Activated CD8-positive, alpha-beta memory T cell treated with anti-CD3 and anti-CD28 coated beads, Interleukin-2, amount 50 U/mL, for 1 hour (primary cell): ENCODE measurements around the gene TMEM233.
"Not testable (repeated sequence)": the region's sequence is repeated elsewhere in the genome, so short reads cannot be mapped to it uniquely, and the experiment has no call there.

Experiments used
- DNase-seq: peaks from one replicate; pipeline ENCODE4 v3.0.0-alpha.2; 2020; ENCODE audit errors: extremely low read depth

TMEM233 gene

DNA sequence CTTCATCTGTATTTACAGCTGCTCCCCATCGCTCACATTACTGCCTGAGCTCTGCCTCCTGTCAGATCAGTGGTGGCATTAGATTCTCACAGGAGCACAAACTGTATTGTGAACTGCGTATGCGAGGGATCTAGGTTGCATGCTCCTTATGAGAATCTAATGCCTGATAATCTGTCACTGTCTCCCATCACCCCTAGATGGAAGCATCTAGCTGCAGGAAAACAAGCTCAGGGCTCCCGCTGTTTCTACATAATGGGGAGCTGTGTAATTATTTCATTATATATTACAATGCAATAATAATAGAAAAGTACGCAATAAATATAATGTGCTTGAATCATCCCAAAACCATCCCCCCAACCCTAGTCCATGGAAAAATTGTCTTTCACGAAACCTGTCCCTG, 64.6 kb downstream of the TMEM233 start:
- DNase-seq: not testable (repeated sequence)

DNA sequence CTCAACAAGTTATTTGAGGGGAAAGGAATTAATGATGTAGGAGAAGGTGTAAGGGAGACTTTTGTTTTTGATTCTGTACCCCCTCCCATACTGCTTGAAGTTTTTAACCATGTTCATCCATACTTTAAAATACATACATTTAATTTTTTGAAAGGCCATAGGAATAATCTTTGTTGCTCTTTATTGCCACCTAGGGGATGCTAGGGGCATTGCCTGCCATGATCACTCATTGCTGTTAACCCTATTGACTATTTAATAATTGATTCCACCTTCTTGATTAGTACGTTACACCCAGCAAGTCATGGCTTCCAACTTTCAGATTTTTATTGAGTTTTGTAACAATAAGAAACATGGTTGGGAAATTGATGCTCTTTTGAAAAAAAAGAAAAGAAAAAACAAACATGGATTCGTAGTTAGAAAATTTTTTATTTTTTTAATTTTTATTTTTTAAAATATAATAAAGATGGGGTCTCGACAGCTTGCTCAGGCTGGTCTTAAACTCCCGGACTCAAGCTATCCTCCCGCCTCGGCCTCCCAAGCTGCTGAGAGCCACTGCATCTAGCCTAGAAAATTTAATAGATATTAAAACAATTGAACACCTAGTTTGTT, 65.8 kb downstream of the TMEM233 start:
- no peak for DNase-seq

DNA sequence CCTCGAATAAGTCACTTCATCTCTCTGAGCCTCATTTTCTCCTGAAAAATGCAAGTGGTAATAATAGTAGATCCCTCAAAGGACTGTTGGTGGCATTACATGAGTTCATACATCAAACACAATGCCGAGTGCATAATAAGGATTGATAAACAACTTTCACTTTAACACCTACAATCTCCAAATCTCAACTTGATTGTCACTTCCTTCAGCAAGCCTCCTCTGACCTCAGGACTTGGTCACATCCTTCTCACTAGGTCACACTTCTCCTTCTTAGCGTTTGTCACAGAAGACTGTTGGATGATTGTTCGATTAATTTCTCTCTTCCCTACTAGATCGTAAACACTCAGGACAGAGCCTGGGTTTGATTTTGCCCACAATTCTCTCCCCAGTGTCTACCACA, 66.5 kb downstream of the TMEM233 start:
- DNase-seq: no peak

DNA sequence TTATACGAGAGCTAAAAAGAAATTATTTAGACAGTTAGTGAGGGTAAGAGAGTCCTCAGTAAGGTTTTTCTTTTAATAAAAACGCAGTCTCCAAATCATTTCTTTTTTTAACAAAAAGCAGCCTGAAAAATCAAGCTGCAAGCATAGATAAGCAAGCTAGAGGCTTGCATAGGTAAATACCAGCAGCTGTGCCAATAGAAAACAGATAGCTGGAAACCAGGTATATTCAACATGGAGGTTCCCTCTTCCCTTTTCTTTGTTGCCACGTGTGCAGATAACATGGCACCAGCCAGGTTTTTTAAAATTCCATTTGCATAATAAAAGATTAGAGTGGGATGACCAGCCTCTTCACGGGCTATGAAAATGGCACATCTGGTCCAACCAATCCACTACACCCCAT, 68.3 kb downstream of the TMEM233 start:
- DNase-seq: no peak

DNA sequence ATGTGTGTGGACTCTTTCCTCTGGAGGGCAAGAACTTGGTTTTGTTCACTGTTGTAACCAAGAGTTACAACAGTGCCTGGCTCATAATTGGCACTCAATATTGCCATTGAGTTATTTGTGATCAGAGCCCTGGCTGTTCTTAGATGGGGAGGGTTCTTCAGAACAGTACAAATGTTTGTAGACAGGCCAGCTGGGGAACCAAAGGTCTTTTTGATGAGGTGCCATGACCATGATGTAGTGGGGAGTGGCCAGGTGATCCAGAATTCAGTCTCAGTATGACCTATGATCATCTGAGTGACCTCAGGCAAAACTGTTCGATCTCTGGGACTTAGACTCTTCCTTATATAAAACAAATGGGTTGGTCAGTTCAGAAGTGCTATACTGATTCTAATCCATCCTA, 71.1 kb downstream of the TMEM233 start:
- no peak for DNase-seq

DNA sequence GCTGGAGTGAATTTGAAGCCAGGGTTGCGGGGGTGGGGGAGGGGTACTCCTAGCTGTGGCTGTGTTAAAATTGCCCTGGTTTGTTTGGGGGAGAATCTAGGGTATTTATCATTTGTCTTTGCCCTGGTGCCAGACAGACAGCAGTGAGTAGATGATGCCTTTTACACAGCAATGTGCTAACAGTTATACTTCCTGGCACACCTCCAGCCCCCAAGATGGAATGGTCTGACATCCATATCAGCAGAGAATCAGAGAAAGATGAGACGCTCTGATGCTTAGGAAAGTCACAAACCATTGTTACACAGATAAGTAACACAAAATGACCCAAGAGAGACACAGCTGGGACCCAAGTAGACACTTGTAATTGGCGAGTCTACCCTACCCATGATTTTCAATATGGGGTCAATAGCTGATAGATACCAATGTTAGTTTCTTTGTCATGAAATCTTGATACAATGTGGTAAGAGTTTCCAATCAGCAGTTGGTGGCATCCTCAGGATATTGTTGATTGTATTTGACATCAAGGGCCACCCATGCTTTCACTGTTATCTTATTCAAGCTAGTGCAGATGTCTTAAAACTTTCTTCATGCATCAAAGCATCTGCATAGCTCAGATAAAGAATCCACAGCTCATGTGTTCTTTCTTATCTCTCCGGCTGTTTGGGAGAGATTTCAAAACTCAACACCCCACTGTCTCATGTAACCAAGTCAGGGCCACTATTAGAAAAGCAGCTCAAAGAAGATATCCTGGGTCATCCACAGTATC, 71.8 kb downstream of the TMEM233 start:
- no peak for DNase-seq

DNA sequence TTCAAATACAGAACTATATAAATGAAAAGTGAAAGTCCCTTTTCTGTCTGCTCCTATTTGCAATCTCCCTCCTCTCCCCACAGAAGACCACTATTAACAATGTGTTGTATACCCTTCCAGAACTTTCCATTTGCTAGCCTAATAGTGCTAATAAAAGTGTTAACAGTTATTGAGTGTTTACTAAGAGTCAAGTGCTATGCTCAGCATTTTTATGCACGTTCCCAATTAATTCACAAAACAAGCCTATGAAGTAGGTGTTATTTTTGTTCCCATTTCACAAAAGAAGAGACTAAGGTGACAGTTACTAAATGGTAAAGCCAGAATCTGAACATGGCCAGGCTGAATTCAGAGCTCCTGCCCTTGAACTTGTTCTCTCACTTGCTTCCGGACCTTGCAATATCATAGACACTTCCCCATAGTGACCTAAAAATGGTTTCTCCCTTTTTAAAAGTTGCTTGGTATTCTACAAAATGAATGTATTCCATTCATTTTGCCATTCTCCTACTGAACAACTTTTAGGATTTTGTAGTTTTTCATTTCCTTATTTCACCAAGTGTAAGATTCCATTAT, 72.7 kb downstream of the TMEM233 start:
- DNase-seq: no peak

DNA sequence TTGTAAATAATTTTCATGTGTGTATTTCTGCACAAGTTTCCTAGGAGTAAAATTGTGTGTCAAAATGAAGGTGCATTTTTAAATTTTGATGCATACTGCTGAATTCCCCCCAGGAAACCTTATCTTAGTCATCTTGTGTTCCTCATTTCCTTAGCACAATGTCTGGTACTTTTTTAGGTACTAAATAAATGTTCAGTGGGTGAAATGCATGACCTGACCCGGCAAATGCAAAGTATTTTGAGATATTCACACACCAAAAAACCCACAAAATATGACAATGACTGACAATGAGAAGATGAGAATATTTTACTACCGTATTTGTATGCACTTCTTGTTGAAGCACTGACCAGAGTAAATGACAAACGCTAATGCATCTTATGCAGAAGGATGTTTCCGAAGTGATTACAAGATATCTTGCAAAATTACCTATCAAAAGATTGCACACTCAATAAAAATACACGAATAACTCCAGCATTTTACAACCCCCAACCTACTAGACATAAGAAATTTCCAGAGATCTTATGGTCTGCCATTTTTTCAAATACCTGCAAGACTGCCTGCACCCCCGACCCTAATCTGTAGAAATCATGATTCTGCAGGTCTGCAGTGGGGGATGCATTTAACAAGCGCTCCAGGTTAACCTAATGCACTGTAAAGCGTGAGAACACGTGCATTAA, 73.5 kb downstream of the TMEM233 start:
- DNase-seq: no peak

DNA sequence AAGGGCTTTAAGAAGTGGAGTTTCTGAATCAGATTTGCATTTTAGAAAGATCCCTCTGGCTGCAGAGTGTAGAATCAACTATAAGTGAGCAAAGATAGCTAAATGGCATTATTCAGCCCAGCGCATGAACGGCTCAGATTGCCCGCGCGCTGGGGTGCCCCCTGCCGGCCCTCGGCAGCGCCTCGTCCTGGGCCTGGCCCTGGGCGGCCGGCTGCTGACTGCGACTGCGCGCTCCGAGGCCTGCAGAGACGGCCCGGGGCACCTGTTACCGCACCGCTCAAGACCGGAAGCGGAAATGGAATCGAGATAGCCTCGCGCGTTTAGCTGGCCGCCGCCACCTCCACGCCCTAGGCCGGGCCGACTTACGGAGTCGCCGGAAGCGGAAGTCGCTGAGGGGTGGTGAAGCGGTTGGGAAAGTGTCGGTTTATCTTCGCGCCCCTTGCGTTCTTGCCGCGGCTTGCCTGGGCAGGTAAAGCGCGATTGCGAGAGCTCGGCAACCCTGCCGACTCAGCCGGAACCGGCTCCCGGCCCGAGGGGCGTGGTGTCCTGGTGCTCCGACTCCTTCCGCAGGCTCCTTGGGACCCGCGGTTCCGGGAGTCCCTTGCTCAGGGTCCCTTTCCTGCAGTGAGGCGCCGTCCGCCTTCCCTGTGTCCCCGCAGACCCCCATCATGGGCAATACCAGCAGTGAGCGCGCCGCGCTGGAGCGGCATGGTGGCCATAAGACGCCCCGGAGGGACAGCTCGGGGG, 74.2 kb downstream of the TMEM233 start, which contains the start of gene PRKAB1:
Gene PRKAB1, plus strand, starts transcription at position 557 of the 747 bp plus-strand sequence. Its CDS starts 112 bp downstream, at position 669.
- DNase-seq: peak; percentile 85

DNA sequence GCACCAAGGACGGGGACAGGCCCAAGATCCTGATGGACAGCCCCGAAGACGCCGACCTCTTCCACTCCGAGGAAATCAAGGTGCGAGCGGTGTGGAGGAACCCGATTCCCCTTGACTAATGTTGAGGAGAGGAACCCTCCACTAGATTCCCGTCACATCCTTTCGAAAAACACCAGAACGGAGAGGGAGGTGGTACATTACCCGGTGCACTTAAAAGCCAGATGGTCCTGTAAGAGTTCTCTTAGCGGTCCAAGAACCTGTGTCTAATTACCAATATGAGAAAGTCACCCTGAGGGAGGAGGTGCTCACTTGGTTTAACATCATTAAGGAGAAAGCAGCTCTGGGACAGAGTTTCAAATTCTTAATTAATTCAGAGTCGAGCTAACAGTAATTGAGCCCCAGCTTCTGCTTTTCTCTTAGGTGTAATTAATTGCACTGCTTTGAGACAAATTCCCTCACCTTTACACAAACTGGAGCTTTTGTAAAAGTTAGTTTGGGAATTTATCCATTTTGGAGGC, 74.8 kb downstream of the TMEM233 start:
- DNase-seq: no peak

DNA sequence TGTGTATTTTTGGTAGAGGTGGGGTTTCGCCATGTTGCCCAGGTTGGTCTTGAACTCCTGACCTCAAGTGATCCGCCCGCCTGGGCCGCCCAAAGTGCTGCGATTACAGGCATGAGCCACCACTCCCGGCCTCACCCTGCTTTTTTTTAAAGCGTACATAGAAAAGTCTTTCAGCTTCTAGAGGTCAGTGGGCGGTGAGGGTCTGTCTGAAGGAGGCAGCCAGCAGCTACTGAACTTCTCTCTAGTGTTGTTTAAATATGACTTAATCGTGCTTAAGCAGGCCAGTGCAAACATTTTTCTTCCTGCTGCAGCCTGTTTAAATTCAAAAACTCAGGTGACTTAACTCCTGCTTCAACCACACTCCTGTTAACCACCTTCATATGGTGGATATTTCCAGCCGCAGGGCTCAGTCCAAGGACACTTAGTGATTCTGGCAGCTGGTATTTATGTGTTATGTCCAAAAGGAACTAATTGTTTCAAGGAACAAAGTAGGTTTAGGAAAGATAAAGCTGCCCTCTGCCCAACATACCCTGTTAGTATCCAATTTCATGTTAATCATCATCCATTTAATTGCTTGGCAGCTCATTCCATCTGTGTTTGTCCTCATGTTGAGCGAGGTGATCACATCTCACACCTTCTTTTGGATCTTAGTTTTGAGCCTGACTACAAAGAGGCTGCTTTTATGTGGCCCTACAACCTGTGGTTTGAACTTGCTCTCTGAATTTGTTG, 76.3 kb downstream of the TMEM233 start:
- no peak for DNase-seq

DNA sequence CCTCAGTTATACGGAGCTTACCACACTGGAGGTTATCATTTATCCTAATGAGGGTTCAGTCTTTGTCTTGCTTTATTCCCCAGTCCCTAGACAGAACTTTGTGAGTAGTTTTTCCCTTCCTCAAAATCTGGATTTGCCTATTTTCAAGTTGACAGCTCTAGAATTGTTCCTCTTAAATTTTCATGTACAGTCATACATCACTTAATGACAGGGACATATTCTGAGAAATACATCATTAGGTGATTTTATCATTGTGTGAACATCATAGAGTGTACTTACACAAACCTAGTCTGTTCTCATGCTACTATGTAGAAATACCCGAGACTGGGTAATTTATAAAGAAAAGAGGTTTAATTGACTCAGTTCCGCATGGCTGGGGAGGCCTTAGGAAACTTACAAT, 77.5 kb downstream of the TMEM233 start:
- DNase-seq: no peak

DNA sequence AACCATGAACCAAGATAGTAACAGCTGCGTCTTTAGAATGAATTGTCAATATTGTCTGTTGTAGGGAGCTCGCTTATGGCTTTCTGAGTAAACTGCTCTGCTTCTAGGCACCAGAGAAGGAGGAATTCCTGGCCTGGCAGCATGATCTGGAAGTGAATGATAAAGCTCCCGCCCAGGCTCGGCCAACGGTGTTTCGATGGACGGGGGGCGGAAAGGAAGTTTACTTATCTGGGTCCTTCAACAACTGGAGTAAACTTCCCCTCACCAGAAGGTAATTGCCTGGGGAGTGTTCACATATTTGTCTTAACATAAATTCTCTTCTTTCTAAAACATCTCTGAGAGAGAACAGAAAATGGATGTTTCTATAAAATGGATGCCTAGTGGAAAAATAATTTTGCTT, 78.6 kb downstream of the TMEM233 start:
- DNase-seq: no peak

DNA sequence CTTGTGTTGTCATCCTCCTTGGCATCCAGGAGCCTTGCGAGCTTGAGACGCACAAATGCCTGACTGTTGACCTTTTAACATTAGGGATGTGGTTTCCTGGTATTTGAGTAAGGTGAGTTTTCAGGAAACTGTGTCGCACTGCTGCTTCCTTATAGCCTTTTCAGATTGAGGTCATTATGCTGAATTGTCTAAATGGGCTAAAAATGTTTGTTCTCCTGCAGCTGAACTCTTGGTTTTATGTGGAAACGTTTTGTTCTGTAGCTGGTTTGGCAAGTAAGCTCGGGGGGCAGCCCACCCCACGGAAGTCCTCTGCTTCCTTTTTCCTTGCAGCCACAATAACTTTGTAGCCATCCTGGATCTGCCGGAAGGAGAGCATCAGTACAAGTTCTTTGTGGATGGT, 80.1 kb downstream of the TMEM233 start:
- no peak for DNase-seq

DNA sequence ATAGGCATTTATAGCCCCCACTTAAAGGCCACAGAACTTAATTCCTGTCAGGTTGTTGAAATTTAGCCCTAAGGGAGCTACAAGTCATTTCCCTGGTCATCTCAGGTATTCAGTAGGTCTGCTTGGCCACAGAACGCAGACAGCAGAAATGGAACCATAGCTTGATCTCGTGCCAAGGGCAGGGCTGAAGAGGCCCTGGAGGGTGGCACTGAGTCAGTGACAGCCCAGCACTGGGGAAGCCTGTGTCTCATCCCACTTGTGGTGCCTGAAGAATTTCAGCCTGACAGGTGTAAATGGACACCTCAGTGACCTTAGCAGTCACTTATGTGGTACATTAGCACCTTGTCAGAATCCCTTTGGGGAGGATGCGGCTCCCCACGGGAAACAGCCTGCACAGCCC, 81.0 kb downstream of the TMEM233 start:
- no peak for DNase-seq

DNA sequence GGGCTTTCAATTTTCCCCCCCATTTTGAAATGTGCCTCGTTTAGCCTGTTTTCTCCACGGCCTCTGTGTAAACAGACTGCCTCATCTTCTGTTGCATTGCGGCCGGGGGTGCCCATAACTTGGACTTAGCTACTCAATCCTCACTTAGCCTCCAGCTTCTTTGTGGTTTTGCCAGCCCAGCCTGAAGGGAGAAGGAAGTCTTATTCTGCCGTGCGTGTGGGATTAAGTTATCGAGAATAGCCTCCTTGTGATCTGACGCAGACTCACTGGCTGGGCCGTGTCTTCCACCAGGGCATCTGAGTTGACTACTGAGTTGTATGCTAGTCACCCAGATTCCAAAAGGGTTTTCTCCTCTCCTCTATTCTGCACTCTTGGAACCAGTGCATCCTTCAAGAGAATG, 82.4 kb downstream of the TMEM233 start:
- DNase-seq: no peak

DNA sequence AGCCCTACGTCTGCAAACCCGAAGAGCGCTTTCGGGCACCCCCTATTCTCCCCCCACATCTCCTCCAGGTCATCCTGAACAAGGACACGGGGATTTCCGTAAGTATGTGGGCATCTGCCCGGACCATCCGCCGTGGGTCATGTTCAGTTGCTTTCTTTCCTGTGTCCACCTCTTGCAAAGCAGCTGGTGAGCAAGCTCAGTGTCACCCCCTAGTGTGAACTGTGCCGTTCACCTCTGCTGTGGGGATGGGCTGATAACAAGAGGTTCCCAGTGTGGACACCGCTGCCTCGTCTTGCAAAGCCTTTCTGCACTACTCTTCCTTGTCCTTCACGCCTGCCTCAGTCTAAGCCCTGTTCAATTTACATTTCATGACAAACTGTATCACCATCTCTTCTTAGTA, 83.0 kb downstream of the TMEM233 start:
- DNase-seq: no peak

DNA sequence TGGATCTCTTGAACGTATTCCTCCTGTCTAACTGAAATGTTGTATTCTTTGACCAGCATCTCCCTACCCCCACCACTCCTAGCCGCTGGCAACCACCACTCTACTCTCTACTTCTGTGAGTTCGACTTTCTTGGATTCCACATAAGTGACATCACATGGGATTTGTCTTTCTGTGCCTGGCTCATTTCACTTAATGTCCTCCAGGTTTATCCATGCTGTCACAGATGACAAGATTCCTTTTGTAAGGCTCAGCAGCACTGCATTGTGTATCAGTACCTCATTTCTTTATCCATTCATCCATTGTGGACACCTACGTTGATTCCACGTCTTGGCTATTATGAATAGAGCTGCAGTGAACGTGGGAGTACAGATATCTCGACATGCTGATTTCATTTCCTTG, 84.9 kb downstream of the TMEM233 start:
- DNase-seq: no peak

DNA sequence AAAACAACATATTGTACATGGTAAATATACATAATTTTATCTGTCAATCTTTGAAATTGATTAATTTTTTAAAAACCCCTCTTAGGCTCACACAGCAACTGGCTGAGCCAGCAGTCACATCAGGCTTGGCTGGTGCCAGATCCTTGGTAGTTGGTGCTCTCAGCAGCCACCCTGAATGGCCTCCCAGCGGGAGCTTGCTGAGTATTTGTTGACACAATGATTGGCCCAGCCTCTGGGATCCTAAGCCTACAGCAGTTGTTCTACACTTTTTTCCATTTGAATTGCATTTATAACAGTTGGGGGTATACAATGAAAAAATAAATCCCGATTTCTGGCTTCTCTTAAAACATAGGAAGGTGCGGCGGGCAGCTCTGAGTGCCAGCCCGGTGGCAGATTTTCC, 85.5 kb downstream of the TMEM233 start:
- DNase-seq: no peak

DNA sequence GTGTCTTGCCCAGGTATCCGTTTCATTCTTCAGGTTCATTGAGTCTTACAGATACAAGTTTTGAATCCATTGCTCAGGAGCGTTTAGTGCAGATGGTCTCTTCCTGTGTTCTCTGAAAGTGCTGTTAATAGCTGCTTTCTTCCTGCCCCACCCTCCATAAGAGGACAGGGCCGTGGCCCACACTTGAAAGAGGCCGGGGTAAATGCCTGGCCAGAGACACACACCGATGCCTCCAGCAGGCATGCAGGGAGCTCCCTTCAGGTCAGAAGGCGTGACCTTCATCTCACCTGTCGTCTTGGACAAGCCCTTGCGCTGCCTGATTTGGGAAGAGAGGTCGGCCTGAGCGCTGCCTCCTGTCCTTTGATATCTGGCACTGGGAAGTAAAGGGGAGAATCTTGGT, 85.9 kb downstream of the TMEM233 start:
- no peak for DNase-seq

DNA sequence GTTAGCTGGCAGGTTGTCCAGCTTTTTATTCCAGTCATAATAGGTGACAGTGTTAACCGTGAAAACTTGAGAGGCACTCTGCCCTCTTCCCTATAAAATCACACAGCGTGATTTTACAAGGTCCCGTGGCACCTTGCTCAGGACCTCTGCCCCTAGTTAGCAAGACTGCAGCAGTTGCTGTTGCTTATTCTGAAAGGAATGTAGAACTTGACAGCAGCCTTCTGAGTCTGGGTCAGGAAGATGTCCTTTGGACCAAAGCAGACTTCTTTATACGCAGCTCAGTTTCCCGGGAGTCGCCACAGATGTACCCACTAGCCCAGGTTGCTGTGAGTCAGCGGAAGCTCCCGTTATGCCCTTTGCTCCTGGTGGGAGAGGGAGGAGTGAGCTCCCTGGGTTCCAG, 87.5 kb downstream of the TMEM233 start:
- DNase-seq: no peak
